Left lung (tissue), 14 donors: ENCODE results near the gene SSH3. TPM values are rescaled to one million over a fixed set of nuclear protein-coding genes. Genes with fewer than 3 reads are reported as not detected.
A peak's percentile ranks its signal among the peaks of the same experiment; 100 is the strongest.

Source experiments
- ATAC-seq: fragments of 200-7000 bp; cut with Tn5 transposase; one replicate; pipeline ENCODE4 v1.9.1; 2020; ENCODE audit warnings: moderate library complexity
- DNase-seq, 4 donors: peaks; one replicate each; pipeline ENCODE4 v3.0.0-alpha.2; 2013 to 2020
- H3K27ac ChIP-seq, 2 donors: fragments of 200-600 bp; sonication (generic) in 1 of 2; one replicate each; pipeline versions ENCODE4 v1.5.0 to v1.8.0; 2020 to 2021
- H3K27me3 ChIP-seq, 2 donors: fragments of 200-600 bp; sonication (generic) in 1 of 2; one replicate each; pipeline versions ENCODE4 v1.5.0 to v1.8.0; 2020 to 2021
- H3K36me3 ChIP-seq, 2 donors: fragments of 200-600 bp; sonication (generic) in 1 of 2; one replicate each; pipeline versions ENCODE4 v1.5.0 to v1.8.0; 2020 to 2021
- H3K4me1 ChIP-seq, 2 donors: fragments of 200-600 bp; one replicate each; pipeline ENCODE4 v1.8.0; 2021
- H3K4me3 ChIP-seq, 2 donors: fragments of 200-600 bp; sonication (generic) in 1 of 2; one replicate each; pipeline versions ENCODE4 v1.5.0 to v1.8.0; 2020 to 2021; ENCODE audit warnings: mild to moderate bottlenecking in 1 of 2
- H3K9me3 ChIP-seq, 2 donors: fragments of 200-600 bp; sonication (generic) in 1 of 2; one replicate each; pipeline versions ENCODE4 v1.5.0 to v1.8.0; 2020 to 2021
- CTCF ChIP-seq, 2 donors: fragments of 200-600 bp; sonication (generic) in 1 of 2; IDR thresholded peaks; one replicate each; pipeline versions ENCODE4 v1.5.0 to v1.8.0; 2021; ENCODE audit warnings: antibody characterized with exemption in 2 of 2
- intact Hi-C, 2 donors: fragments of 100-400 bp; cut with DNase I; formaldehyde crosslinking; loops; one replicate each; pipeline versions ENCODE4 v1.11.2 to v1.14.2; 2022
- long read RNA-seq, 12 donors: library from polyadenylated mRNA in 2 of 12; unstranded in 2 of 12; transcript quantifications; one replicate each; pipeline ENCODE4 v2.0.0 and lab custom pipeline, GENCODE V29; 2019 to 2026
- polyA plus RNA-seq, 6 donors: library from polyadenylated mRNA; unstranded; fragments of 120-200 nt; gene quantifications; one replicate each; pipeline ENCODE4 v1.2.1, GENCODE V29; 2013; ENCODE audit not compliant: insufficient read length in 6 of 6
- total RNA-seq, 2 donors: library from RNA; stranded (reverse); fragmentation: NEBNext Ultra II Directional; extraction: Animal tissue kit (Norgen Biotek cat#: 25700); gene quantifications; one replicate each; pipeline ENCODE4 v1.2.1, GENCODE V29; 2021
- donor health status: DM: no; HTN: yes; CAD: no.
- donor health status: DM: no; HTN: no; CAD: no.

The SSH3 gene, protein sequence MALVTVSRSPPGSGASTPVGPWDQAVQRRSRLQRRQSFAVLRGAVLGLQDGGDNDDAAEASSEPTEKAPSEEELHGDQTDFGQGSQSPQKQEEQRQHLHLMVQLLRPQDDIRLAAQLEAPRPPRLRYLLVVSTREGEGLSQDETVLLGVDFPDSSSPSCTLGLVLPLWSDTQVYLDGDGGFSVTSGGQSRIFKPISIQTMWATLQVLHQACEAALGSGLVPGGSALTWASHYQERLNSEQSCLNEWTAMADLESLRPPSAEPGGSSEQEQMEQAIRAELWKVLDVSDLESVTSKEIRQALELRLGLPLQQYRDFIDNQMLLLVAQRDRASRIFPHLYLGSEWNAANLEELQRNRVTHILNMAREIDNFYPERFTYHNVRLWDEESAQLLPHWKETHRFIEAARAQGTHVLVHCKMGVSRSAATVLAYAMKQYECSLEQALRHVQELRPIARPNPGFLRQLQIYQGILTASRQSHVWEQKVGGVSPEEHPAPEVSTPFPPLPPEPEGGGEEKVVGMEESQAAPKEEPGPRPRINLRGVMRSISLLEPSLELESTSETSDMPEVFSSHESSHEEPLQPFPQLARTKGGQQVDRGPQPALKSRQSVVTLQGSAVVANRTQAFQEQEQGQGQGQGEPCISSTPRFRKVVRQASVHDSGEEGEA
- total RNA-seq (10 to 100 TPM; 28.7 to 44.9 TPM), polyA plus RNA-seq (10 to 100 TPM; 23.0 to 34.5 (median 28.3) TPM)
- long read RNA-seq, donor 1, partial matches to known transcripts = 0 of 2 reads
- long read RNA-seq, donor 1, other reads (novel, unspliced or antisense) = 0 of 2 reads
- long read RNA-seq, donor 2, partial matches to known transcripts = 5 of 8 reads
- long read RNA-seq, donor 2, other reads (novel, unspliced or antisense) = 0 of 8 reads
- long read RNA-seq, donor 3, partial matches to known transcripts = 6 of 10 reads
- long read RNA-seq, donor 3, other reads (novel, unspliced or antisense) = 0 of 10 reads
- long read RNA-seq, donor 4, transcript SSH3-201 (14 exons, 2,871 nt) = major isoform, 6 of 7 reads
- long read RNA-seq, donor 4, partial matches to known transcripts = 0 of 7 reads
- long read RNA-seq, donor 4, other reads (novel, unspliced or antisense) = 1 of 7 reads
- long read RNA-seq, donor 5, partial matches to known transcripts = 0 of 4 reads
- long read RNA-seq, donor 5, other reads (novel, unspliced or antisense) = 0 of 4 reads
- long read RNA-seq, donor 6, partial matches to known transcripts = 0 of 2 reads
- long read RNA-seq, donor 6, other reads (novel, unspliced or antisense) = 0 of 2 reads
- long read RNA-seq, donor 7 = 0 reads
- long read RNA-seq, donor 8, partial matches to known transcripts = 0 of 1 reads
- long read RNA-seq, donor 8, other reads (novel, unspliced or antisense) = 0 of 1 reads
- long read RNA-seq, donor 9 = 0 reads
- long read RNA-seq, donor 10, partial matches to known transcripts = 0 of 3 reads
- long read RNA-seq, donor 10, other reads (novel, unspliced or antisense) = 0 of 3 reads
- long read RNA-seq, donor 11 = 0 reads
- long read RNA-seq, donor 12, partial matches to known transcripts = 0 of 1 reads
- long read RNA-seq, donor 12, other reads (novel, unspliced or antisense) = 0 of 1 reads

DNA sequence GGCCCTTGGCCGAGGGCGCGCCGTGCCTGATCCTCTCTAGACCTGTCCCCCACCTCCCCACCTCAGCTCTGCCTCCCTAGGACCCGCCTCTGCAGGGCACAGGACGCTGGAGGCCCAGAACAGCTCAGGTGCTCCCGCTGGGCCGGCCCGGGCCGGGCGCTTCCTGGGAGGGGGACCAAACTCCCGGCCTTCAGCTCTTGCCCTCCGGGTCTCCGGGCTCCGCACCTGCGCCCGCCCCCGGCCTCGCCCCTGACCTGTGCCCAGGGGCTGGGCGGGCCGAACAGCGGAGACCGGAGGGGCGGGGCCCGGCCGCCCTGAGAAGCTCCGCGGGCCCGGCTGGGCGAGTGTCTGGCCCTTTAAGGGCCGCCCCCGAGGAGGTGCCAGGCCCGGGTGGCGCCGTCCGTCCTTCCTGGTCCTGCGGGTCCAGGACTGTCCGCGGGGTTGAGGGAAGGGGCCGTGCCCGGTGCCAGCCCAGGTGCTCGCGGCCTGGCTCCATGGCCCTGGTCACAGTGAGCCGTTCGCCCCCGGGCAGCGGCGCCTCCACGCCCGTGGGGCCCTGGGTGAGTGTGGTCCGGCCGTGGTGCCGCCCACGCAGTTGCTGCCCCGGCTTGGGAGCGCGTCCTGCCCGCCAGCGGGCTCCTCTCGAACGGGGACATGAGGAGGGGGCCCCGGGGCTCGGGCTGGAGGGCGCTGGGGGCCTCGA lies at the start of gene SSH3:
Gene SSH3, plus strand, starts transcription at position 399 of the 703 bp plus-strand sequence. Its CDS starts 96 bp downstream, at position 495.
- Histone ChIP-seq H3K9me3 (no peaks in the 10 kb centered on the region), H3K4me3 (peak within 1 kb of the TSS; percentile 84 to 92), H3K36me3 (peaks cover 3 to 56% of the 10 kb centered on the region in 2 donors), H3K4me1 (peaks cover 13 to 44% of the 10 kb centered on the region in 2 donors), H3K27ac (peak within 1 kb of the TSS; percentile 71 to 88), H3K27me3 (no peaks in the 10 kb centered on the region)
- intact Hi-C loops = no loop called here
- peak; percentile 39 to 98 (median 78) for DNase-seq
- ATAC-seq = peak; percentile 96
- no peak for TF ChIP-seq CTCF (IDR thresholded peaks at IDR 0.05)

GRCh38 chr11:67253872-67254624 lies 49.3 kb upstream of the SSH3 start:
- Histone ChIP-seq H3K27me3 (no peaks in the 10 kb centered on the region), H3K4me1 (peaks cover 3 to 23% of the 10 kb centered on the region in 2 donors), H3K4me3 (no peak overlapping the region), H3K27ac (no peak overlapping the region), H3K9me3 (no peaks in the 10 kb centered on the region), H3K36me3 (peaks cover 0 to 85% of the 10 kb centered on the region in 2 donors)
- DNase-seq (no peak), ATAC-seq (peak; percentile 35)
- TF ChIP-seq CTCF (IDR thresholded peaks at IDR 0.05) = no peak
- intact Hi-C loops = no loop called here

DNA sequence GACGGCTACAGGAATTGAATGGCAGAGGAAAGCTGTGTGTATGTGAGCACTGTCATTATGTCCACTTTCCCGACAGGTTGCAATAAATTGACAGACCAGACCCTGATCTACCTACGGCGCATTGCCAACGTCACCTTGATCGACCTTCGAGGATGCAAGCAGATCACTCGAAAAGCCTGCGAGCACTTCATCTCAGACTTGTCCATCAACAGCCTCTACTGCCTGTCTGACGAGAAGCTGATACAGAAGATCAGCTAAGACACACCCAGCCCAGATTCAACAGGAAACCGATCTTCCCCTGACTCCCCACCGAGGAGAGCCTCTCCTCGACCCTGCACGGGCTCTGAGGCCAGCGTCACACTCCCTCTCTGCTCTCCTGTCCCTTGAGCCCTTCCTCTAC lies 48.5 kb upstream of the SSH3 start:
- Histone ChIP-seq H3K36me3 (peaks cover 0 to 77% of the 10 kb centered on the region in 2 donors), H3K27me3 (no peaks in the 10 kb centered on the region)
- ATAC-seq = no peak

More for the DNA sequence above, 48.5 kb upstream of the SSH3 start:
- Histone ChIP-seq H3K4me1 (peaks cover 3 to 23% of the 10 kb centered on the region in 2 donors), H3K9me3 (no peaks in the 10 kb centered on the region), H3K4me3 (no peak overlapping the region), H3K27ac (no peak overlapping the region)
- intact Hi-C loops = no loop called here
- no peak for DNase-seq
- TF ChIP-seq CTCF (IDR thresholded peaks at IDR 0.05) = no peak
